ENCODE data around the gene PPM1A.

The PPM1A gene

GRCh38 chr14:60248697-60249318, at the start of gene PPM1A:
PPM1A (plus strand) TSS chr14:60249221; CDS start chr14:60282704, 33,483 bp downstream.
- DNase-seq, result peak; percentile 83 to 91

GRCh38 chr14:60199321-60199720, 49.7 kb upstream of the PPM1A start:
- no peak for DNase-seq

- no peak for DNase-seq
Observed at GRCh38 chr14:60204104-60204842, 44.7 kb upstream of the PPM1A start.

GRCh38 chr14:60204843-60205774, 43.9 kb upstream of the PPM1A start:
- no peak for DNase-seq

- no peak for DNase-seq
Observed at GRCh38 chr14:60206249-60206670, 42.8 kb upstream of the PPM1A start.

- DNase-seq, result peak in 1 of 2 experiments; percentile 7
Observed at GRCh38 chr14:60206837-60207533, 42.0 kb upstream of the PPM1A start.

GRCh38 chr14:60210703-60211102, 38.3 kb upstream of the PPM1A start:
- no peak for DNase-seq

GRCh38 chr14:60211153-60211552, 37.9 kb upstream of the PPM1A start:
- DNase-seq, result no peak

- no peak for DNase-seq
Observed at GRCh38 chr14:60212503-60213371, 36.3 kb upstream of the PPM1A start.

GRCh38 chr14:60214003-60214402, 35.0 kb upstream of the PPM1A start:
- no peak for DNase-seq

- DNase-seq, result no peak
Observed at GRCh38 chr14:60214415-60215126, 34.5 kb upstream of the PPM1A start.

- no peak for DNase-seq
Observed at GRCh38 chr14:60215127-60215444, 33.9 kb upstream of the PPM1A start.

- DNase-seq, result no peak
Observed at GRCh38 chr14:60215520-60216420, 33.3 kb upstream of the PPM1A start.

GRCh38 chr14:60217713-60218112, 31.3 kb upstream of the PPM1A start:
- DNase-seq, result peak in 1 of 2 experiments; percentile 10

GRCh38 chr14:60220084-60220483, 28.9 kb upstream of the PPM1A start:
- no peak for DNase-seq

- DNase-seq, result no peak
Observed at GRCh38 chr14:60220917-60221316, 28.1 kb upstream of the PPM1A start.

- no peak for DNase-seq
Observed at GRCh38 chr14:60221457-60221856, 27.6 kb upstream of the PPM1A start.

GRCh38 chr14:60222820-60223219, 26.2 kb upstream of the PPM1A start:
- DNase-seq, result no peak

- DNase-seq, result no peak
Observed at GRCh38 chr14:60225265-60225664, 23.8 kb upstream of the PPM1A start.

GRCh38 chr14:60226298-60226697, 22.7 kb upstream of the PPM1A start:
- DNase-seq, result peak in 1 of 2 experiments; percentile 18
